GM23248 (cell line): ENCODE measurements around the gene PSORS1C1. TPM values are rescaled to one million over a fixed set of nuclear protein-coding genes. Genes with fewer than 3 reads are reported as not detected.

Source experiments
- DNase-seq: peaks from one replicate; pipeline ENCODE4 v3.0.0-alpha.2; 2015
- H2AFZ ChIP-seq: fragments of 200-600 bp; sonication (generic); 2 replicates; pipeline ENCODE4 v1.6.1; 2016; ENCODE audit warnings: antibody characterized with exemption
- H3F3A ChIP-seq: fragments of 200-600 bp; sonication (generic); 2 replicates; pipeline ENCODE4 v1.6.1; 2016; ENCODE audit warnings: mild to moderate bottlenecking, antibody characterized with exemption, mixed run types; ENCODE audit not compliant: insufficient read depth
- H3K27ac ChIP-seq: fragments of 200-600 bp; sonication (generic); 2 replicates; pipeline ENCODE4 v1.5.1; 2016; ENCODE audit warnings: mild to moderate bottlenecking
- H3K27me3 ChIP-seq: fragments of 200-600 bp; sonication (generic); replicated peaks from 2 replicates; pipeline ENCODE4 v1.6.1; 2016; ENCODE audit warnings: mild to moderate bottlenecking; ENCODE audit not compliant: insufficient read depth
- H3K36me3 ChIP-seq: fragments of 200-600 bp; sonication (generic); 2 replicates; pipeline ENCODE4 v1.6.1; 2016; ENCODE audit warnings: low read depth, mild to moderate bottlenecking
- H3K4me1 ChIP-seq: fragments of 200-600 bp; sonication (generic); 2 replicates; pipeline ENCODE4 v1.6.1; 2016; ENCODE audit warnings: mild to moderate bottlenecking; ENCODE audit not compliant: insufficient read depth
- H3K4me2 ChIP-seq: fragments of 200-600 bp; sonication (generic); one replicate; pipeline ENCODE4 v1.6.1; 2016; ENCODE audit warnings: mild to moderate bottlenecking; ENCODE audit not compliant: unreplicated experiment
- H3K4me3 ChIP-seq: fragments of 200-600 bp; sonication (generic); 2 replicates; pipeline ENCODE4 v1.5.1; 2016; ENCODE audit warnings: mild to moderate bottlenecking
- H3K79me2 ChIP-seq: fragments of 200-600 bp; sonication (generic); 2 replicates; pipeline ENCODE4 v1.6.1; 2016; ENCODE audit warnings: mild to moderate bottlenecking; ENCODE audit not compliant: insufficient read depth
- H3K9ac ChIP-seq: fragments of 200-600 bp; sonication (generic); 2 replicates; pipeline ENCODE4 v1.6.1; 2016; ENCODE audit warnings: mild to moderate bottlenecking
- H3K9me2 ChIP-seq: fragments of 200-600 bp; sonication (generic); 2 replicates; pipeline ENCODE4 v1.6.1; 2016; ENCODE audit warnings: mixed run types, mild to moderate bottlenecking, moderate library complexity; ENCODE audit not compliant: insufficient read depth
- H3K9me3 ChIP-seq: fragments of 200-600 bp; sonication (generic); one replicate; pipeline ENCODE4 v1.6.1; 2017; ENCODE audit warnings: low read depth
- H4K20me1 ChIP-seq: fragments of 200-600 bp; sonication (generic); 2 replicates; pipeline ENCODE4 v1.6.0; 2016; ENCODE audit not compliant: insufficient read depth
- EZH2 ChIP-seq: fragments of 200-600 bp; sonication (generic); IDR thresholded peaks from 2 replicates; pipeline ENCODE4 v1.6.1; 2018; ENCODE audit warnings: antibody characterized with exemption, mild to moderate bottlenecking; ENCODE audit not compliant: insufficient read depth, poor library complexity, severe bottlenecking
- EZH2phosphoT487 ChIP-seq: fragments of 200-600 bp; sonication (generic); IDR thresholded peaks from 2 replicates; pipeline ENCODE4 v1.6.1; 2018; ENCODE audit warnings: antibody characterized with exemption, moderate library complexity, mild to moderate bottlenecking, low read depth; ENCODE audit not compliant: insufficient read depth
- WGBS, 2 experiments: methylation state at CpG; one replicate each; pipeline ENCODE4 v1.1.6; 2015 to 2017; ENCODE audit warnings: low lambda C conversion rate in 2 of 2, low coverage in 1 of 2; ENCODE audit errors: missing lambda C conversion rate in 2 of 2; 5-methylcytosine and 5-hydroxymethylcytosine counted together
- in situ Hi-C: fragments of 300-500 bp; cut with MboI; formaldehyde crosslinking; loops from 2 replicates; pipeline ENCODE4 v1.15.0; 2020
- polyA plus RNA-seq: library from polyadenylated mRNA; unstranded; fragments of >200 nt; fragmentation: Nextera tagmentation; extraction: Ambion mirVana; gene quantifications from 2 replicates; pipeline ENCODE4 v1.2.1, GENCODE V29; 2016
- total RNA-seq: library from RNA; depleted of rRNA; stranded (reverse); fragments of >200 nt; shearing (Covaris generic); gene quantifications from 2 replicates; pipeline ENCODE4 v1.2.3, GENCODE V29; 2014

Gene PSORS1C1
- total and polyA plus RNA-seq, 2 experiments from 2014 or later: 0.22 to 2.6 TPM

- Histone ChIP-seq H3K36me3 (no peaks in the 10 kb centered on the region), H2AFZ (no peak overlapping the region), H3K9me3 (no peaks in the 10 kb centered on the region), H3K9ac (no peak overlapping the region), H3K27ac (no peak overlapping the region), H3K4me1 (no peaks in the 10 kb centered on the region), H3K79me2 (no peaks in the 10 kb centered on the region), H3F3A (no peaks in the 10 kb centered on the region), H3K27me3 (peaks cover 13% of the 10 kb centered on the region; the same call in 1 of the 2 replicates), H3K4me3 (no peak overlapping the region), H3K9me2 (no peaks in the 10 kb centered on the region), H4K20me1 (no peaks in the 10 kb centered on the region), H3K4me2 (no peak overlapping the region)
- no peak for DNase-seq
- WGBS, 2 experiments: 17 to 19% methylated on average over 4 of the region's 4 CpGs
- no peak for TF ChIP-seq EZH2
- no peak for TF ChIP-seq EZH2phosphoT487
- in situ Hi-C loops: no loop called here
Measured at GRCh38 chr6:31107052-31107451, 7.5 kb upstream of the PSORS1C1 start.

GRCh38 chr6:31110825-31111582 is 3.6 kb upstream of the PSORS1C1 start:
- Histone ChIP-seq H3K4me1 (peaks cover 28% of the 10 kb centered on the region), H3K4me3 (no peak overlapping the region)
- TF ChIP-seq EZH2 (no peak), EZH2phosphoT487 (no peak)

GRCh38 chr6:31111712-31112111 is 2.9 kb upstream of the PSORS1C1 start:
- no peak for DNase-seq
- H3K4me3 ChIP-seq: no peak overlapping the region
- no peak overlapping the region for H3K9ac ChIP-seq
- peaks cover 13% of the 10 kb centered on the region; the same call in 1 of the 2 replicates for H3K27me3 ChIP-seq
- no peaks in the 10 kb centered on the region for H4K20me1 ChIP-seq
- in situ Hi-C loops: no loop called here
- no peaks in the 10 kb centered on the region for H3K9me2 ChIP-seq
- TF ChIP-seq EZH2: no peak
- no peak for TF ChIP-seq EZH2phosphoT487
- no peak overlapping the region for H3K4me2 ChIP-seq
- H3K36me3 ChIP-seq: no peaks in the 10 kb centered on the region
- H3K4me1 ChIP-seq: peaks cover 28% of the 10 kb centered on the region
- peaks cover 20% of the 10 kb centered on the region for H3F3A ChIP-seq
- H3K27ac ChIP-seq: no peak overlapping the region
- no peaks in the 10 kb centered on the region for H3K79me2 ChIP-seq
- WGBS, 2 experiments: 86 to 91% methylated on average over 12 of the region's 13 CpGs
- no peaks in the 10 kb centered on the region for H3K9me3 ChIP-seq
- no peak overlapping the region for H2AFZ ChIP-seq

More at GRCh38 chr6:31110825-31111582, 3.6 kb upstream of the PSORS1C1 start:
- Histone ChIP-seq H3F3A (peaks cover 20% of the 10 kb centered on the region), H3K9me3 (no peaks in the 10 kb centered on the region), H4K20me1 (no peaks in the 10 kb centered on the region), H3K79me2 (no peaks in the 10 kb centered on the region), H2AFZ (no peak overlapping the region), H3K9ac (no peak overlapping the region), H3K36me3 (no peaks in the 10 kb centered on the region), H3K9me2 (no peaks in the 10 kb centered on the region), H3K27me3 (peaks cover 13% of the 10 kb centered on the region; the same call in 1 of the 2 replicates), H3K27ac (no peak overlapping the region), H3K4me2 (no peak overlapping the region)
- in situ Hi-C loops: no loop called here
- WGBS, 2 experiments: 71 to 72% methylated on average over 10 to 11 of the region's 11 CpGs
- no peak for DNase-seq

- H3K4me3 ChIP-seq: no peak within 1 kb of the TSS
- 96% methylated on average over 5 of the region's 5 CpGs for WGBS, 2 experiments
- in situ Hi-C loops: no loop called here
- no peaks in the 10 kb centered on the region for H3K9me2 ChIP-seq
- H3K9ac ChIP-seq: no peak within 1 kb of the TSS
- DNase-seq: no peak
- H3F3A ChIP-seq: peaks cover 20% of the 10 kb centered on the region
- peak within 1 kb of the TSS; percentile 89 for H3K27ac ChIP-seq
- H3K4me2 ChIP-seq: peak within 1 kb of the TSS; percentile 0
- H3K4me1 ChIP-seq: peaks cover 28% of the 10 kb centered on the region
- no peak within 1 kb of the TSS for H2AFZ ChIP-seq
- no peaks in the 10 kb centered on the region for H4K20me1 ChIP-seq
- no peaks in the 10 kb centered on the region for H3K36me3 ChIP-seq
- H3K79me2 ChIP-seq: no peaks in the 10 kb centered on the region
- no peak for TF ChIP-seq EZH2
- TF ChIP-seq EZH2phosphoT487: no peak
- H3K9me3 ChIP-seq: no peaks in the 10 kb centered on the region
- peaks cover 13% of the 10 kb centered on the region; the same call in 1 of the 2 replicates for H3K27me3 ChIP-seq
Measured at GRCh38 chr6:31112478-31112877, 2.1 kb upstream of the PSORS1C1 start, which contains the start of gene C6orf15. Gene C6orf15 (minus strand): TSS chr6:31112575. CDS start chr6:31112555, 20 bp downstream.
